GM12865 (cell line): ENCODE data around the gene BARX1.
"Not testable (repeated sequence)": the region's sequence is repeated elsewhere in the genome, so short reads cannot be mapped to it uniquely, and the experiment has no call there.

Source experiments
- DNase-seq: peaks from one replicate; pipeline ENCODE4 v3.0.0; 2010; ENCODE audit warnings: low read depth
- H3K4me3 ChIP-seq: 2 replicates; pipeline ENCODE4 v1.5.1; 2011; ENCODE audit warnings: mild to moderate bottlenecking, low read depth, low read length, control low read depth
- TF ChIP-seq, protein P1 (sequence below): IDR thresholded peaks from 2 replicates; pipeline ENCODE4 v1.5.1; 2011; ENCODE audit warnings: low read length, control low read depth, low read depth, inconsistent platforms; ENCODE audit not compliant: insufficient read depth; ENCODE audit errors: missing control alignments

BARX1 gene

DNA sequence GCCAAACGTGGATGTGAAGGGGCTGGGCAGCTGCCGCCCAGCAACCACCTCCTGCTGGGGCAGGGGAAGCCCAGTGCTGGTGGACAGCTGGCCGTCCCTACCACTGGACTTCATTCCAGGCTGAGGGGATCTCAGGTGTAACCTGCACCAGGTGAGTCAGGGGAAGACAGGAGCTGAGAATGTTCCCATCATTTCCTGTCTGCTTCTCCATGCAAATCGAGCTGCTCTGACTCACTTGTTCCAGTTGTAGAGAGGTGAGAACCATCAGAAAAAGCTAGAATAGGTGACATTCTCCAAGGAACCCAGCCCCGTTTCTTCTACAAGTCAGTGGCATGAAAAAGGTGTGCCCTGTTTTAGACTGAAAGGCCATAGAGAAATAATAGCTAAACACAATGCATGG, 21.8 kb upstream of the BARX1 start:
- TF ChIP-seq, protein P1, sequence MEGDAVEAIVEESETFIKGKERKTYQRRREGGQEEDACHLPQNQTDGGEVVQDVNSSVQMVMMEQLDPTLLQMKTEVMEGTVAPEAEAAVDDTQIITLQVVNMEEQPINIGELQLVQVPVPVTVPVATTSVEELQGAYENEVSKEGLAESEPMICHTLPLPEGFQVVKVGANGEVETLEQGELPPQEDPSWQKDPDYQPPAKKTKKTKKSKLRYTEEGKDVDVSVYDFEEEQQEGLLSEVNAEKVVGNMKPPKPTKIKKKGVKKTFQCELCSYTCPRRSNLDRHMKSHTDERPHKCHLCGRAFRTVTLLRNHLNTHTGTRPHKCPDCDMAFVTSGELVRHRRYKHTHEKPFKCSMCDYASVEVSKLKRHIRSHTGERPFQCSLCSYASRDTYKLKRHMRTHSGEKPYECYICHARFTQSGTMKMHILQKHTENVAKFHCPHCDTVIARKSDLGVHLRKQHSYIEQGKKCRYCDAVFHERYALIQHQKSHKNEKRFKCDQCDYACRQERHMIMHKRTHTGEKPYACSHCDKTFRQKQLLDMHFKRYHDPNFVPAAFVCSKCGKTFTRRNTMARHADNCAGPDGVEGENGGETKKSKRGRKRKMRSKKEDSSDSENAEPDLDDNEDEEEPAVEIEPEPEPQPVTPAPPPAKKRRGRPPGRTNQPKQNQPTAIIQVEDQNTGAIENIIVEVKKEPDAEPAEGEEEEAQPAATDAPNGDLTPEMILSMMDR, result no peak
- no peak for DNase-seq
- H3K4me3 ChIP-seq, result no peak overlapping the region

- no peak overlapping the region for H3K4me3 ChIP-seq
- no peak for DNase-seq
- TF ChIP-seq, protein P1, result no peak
These were observed 20.9 kb upstream of the BARX1 start for GRCh38 chr9:93976081-93976480.

GRCh38 chr9:93975262-93975661, 20.1 kb upstream of the BARX1 start:
- no peak overlapping the region for H3K4me3 ChIP-seq
- TF ChIP-seq, protein P1, result no peak
- no peak for DNase-seq

DNA sequence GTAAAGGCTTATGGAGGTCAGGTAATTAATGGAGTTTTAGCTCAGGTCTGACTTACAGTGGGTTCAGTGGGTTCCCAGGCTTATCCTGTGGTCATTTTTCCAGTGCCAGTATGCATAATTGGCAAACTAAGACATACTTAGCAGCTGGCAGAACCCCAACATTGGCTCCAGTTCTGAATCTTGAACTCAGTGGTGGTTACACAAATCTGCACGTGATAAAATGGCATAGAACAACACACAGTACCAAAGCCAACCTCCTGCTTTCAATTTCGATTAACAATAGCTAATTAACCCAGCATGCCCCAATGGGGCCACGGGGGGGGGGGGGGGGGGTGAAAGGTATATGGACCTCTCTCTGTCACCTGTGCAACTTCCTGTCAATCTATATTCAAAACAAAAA, 19.0 kb upstream of the BARX1 start:
- DNase-seq, result no peak
- TF ChIP-seq, protein P1, result no peak
- no peak overlapping the region for H3K4me3 ChIP-seq

- H3K4me3 ChIP-seq, DNase-seq: not testable (repeated sequence)
These were observed 17.5 kb upstream of the BARX1 start for GRCh38 chr9:93972655-93973054.

GRCh38 chr9:93969328-93969661, 14.1 kb upstream of the BARX1 start:
- TF ChIP-seq, protein P1, result no peak
- no peak for DNase-seq
- H3K4me3 ChIP-seq, result no peak overlapping the region

DNA sequence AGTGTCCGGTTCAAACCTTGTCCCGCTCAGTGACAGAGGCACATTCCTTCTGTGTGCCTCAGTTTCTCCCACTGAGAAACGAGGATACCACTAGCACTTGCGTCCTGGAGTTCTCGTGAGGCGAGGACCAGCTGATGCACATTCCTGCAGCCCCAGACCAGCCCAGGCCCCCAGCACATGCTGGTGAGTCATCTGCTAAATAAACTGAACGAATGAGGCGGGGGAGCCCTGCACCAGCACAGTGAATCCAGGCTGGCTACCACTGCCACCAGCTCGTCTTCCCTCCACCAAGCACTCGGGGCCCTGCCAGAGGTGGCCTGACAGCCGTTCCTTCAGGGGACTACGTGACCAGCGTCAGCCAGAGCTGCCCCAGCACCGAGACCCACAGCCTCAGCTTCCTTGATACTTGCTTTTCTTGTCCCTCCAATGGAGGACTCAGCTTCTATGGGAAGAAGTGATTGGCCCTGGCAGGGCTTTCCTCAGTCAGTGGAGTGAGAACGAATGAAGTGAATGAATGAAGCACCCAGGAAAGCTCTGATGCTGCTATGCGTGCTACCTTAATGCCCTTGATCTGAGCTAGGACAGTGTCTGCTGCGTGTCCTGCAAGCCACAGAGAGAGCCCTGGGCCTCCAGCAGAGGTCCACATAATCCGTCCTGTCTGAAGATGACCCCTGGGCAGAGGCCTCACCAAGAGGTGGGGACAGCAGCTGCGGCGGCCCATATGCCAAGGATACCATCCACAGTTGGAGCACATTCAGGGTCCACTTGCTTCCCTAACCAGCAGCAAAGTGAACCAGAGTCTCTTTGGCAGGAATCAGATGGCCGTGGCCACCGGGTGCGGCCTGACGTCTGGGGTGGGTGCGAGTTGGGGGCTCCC, 13.5 kb upstream of the BARX1 start:
- DNase-seq, result no peak
- H3K4me3 ChIP-seq, result no peak overlapping the region
- TF ChIP-seq, protein P1, result no peak
